HCT116 (cell line): ENCODE measurements around the gene TTC17. TPM values are rescaled to one million over a fixed set of nuclear protein-coding genes. Genes with fewer than 3 reads are reported as not detected.
A peak's percentile ranks its signal among the peaks of the same experiment; 100 is the strongest.

ENCODE experiments used
- ATAC-seq: fragments of 200-7000 bp; cut with Tn5 transposase; 2 replicates; pipeline ENCODE4 v1.9.1; 2020; ENCODE audit warnings: mild to moderate bottlenecking, moderate library complexity
- BruUV-seq: library from RNA; stranded (reverse); fragments of 400-500 nt; replicated peaks from 2 replicates; lab custom pipeline; 2021; lab: Mats Ljungman, UMichigan
- CTCF ChIA-PET: fragments of 300-600 bp; sonication (Branson Sonifier 250); formaldehyde crosslinking; loops from one replicate; lab custom pipeline; 2021; ENCODE audit warnings: antibody characterized with exemption; lab: Charles Lee
- POLR2A ChIA-PET: fragments of 300-600, 350-600 bp; sonication (Branson Sonifier 250); formaldehyde crosslinking; loops from one replicate; lab custom pipeline; 2021; ENCODE audit warnings: antibody characterized with exemption; lab: Charles Lee
- RAD21 ChIA-PET, 2 experiments: fragments of 300-600 bp; sonication (Branson Sonifier 250); formaldehyde crosslinking; loops; one replicate each; lab custom pipeline; 2023; ENCODE audit warnings: low total read pairs in 2 of 2; ENCODE audit not compliant: uncharacterized antibody in 2 of 2, unreplicated experiment in 2 of 2, low non-redundant PET in 1 of 2; lab: Charles Lee
- DNase-seq: peaks from one replicate; pipeline ENCODE4 v3.0.0-alpha.2; 2010; ENCODE audit warnings: low read depth, low spot score
- H2AFZ ChIP-seq: fragments of 200-600 bp; shearing (Covaris generic), sonication (generic); 2 replicates; pipeline ENCODE4 v1.6.1; 2017; ENCODE audit warnings: low read depth, mixed run types, mixed read lengths, antibody characterized with exemption, low read length; ENCODE audit not compliant: poor library complexity, severe bottlenecking
- H3K27ac ChIP-seq: 2 replicates; pipeline ENCODE4 v1.5.1; 2012; ENCODE audit warnings: low read depth, low read length
- H3K27me3 ChIP-seq: fragments of 200-600 bp; sonication (generic); 2 replicates; pipeline ENCODE4 v1.6.1; 2016; ENCODE audit warnings: mixed run types, low read length, mixed read lengths; ENCODE audit not compliant: insufficient read depth
- H3K36me3 ChIP-seq, 2 experiments: fragments of 200-500 bp in 1 of 2; fragments of 200-600 bp in 1 of 2; sonication (Bioruptor generic) in 1 of 2; sonication (generic) in 1 of 2; 2 replicates each; pipeline versions ENCODE4 v1.5.1 to v1.6.1; 2014 to 2016; ENCODE audit warnings: low read length in 2 of 2, inconsistent platforms in 1 of 2, mixed read lengths in 1 of 2, mixed run types in 1 of 2; ENCODE audit not compliant: insufficient read depth in 2 of 2, control insufficient read depth in 1 of 2
- H3K4me1 ChIP-seq, 2 experiments: fragments of 200-600 bp in 1 of 2; sonication (generic) in 1 of 2; 2 replicates each; pipeline versions ENCODE4 v1.5.1 to v1.6.1; 2012 to 2017; ENCODE audit warnings: low read length in 2 of 2, inconsistent platforms in 1 of 2, mild to moderate bottlenecking in 1 of 2, mixed read lengths in 1 of 2, mixed run types in 1 of 2, moderate library complexity in 1 of 2; ENCODE audit not compliant: insufficient read depth in 2 of 2, control insufficient read depth in 1 of 2
- H3K4me2 ChIP-seq: fragments of 200-600 bp; sonication (generic); 2 replicates; pipeline ENCODE4 v1.6.1; 2017; ENCODE audit warnings: mixed run types, low read length, mixed read lengths
- H3K4me3 ChIP-seq, 2 experiments: fragments of 200-600 bp in 1 of 2; sonication (generic) in 1 of 2; replicated peaks in 1 of 2; 2 replicates each; pipeline ENCODE4 v1.5.1; 2011 to 2016; ENCODE audit warnings: low read length in 2 of 2, control low read depth in 1 of 2, low read depth in 1 of 2, mild to moderate bottlenecking in 1 of 2, mixed read lengths in 1 of 2, mixed run types in 1 of 2
- H3K79me2 ChIP-seq: fragments of 200-600 bp; sonication (generic); 2 replicates; pipeline ENCODE4 v1.6.1; 2017; ENCODE audit warnings: mild to moderate bottlenecking, mixed run types, low read length, moderate library complexity, mixed read lengths; ENCODE audit not compliant: insufficient read depth
- H3K9ac ChIP-seq: fragments of 200-600 bp; sonication (generic); 2 replicates; pipeline ENCODE4 v1.6.1; 2016; ENCODE audit warnings: low read length, mixed read lengths
- H3K9me2 ChIP-seq: fragments of 200-600 bp; sonication (generic), shearing (Covaris generic); 2 replicates; pipeline ENCODE4 v1.6.1; 2017; ENCODE audit warnings: mixed run types, mild to moderate bottlenecking, moderate library complexity; ENCODE audit not compliant: insufficient read depth
- H3K9me3 ChIP-seq, 2 experiments: fragments of 200-500 bp in 1 of 2; fragments of 200-600 bp in 1 of 2; sonication (Bioruptor generic) in 1 of 2; sonication (generic) in 1 of 2; 2 replicates each; pipeline ENCODE4 v1.6.1; 2014 to 2017; ENCODE audit warnings: low read length in 2 of 2, mixed read lengths in 2 of 2, inconsistent platforms in 1 of 2, low read depth in 1 of 2, mild to moderate bottlenecking in 1 of 2, mixed run types in 1 of 2, moderate library complexity in 1 of 2; ENCODE audit not compliant: control insufficient read depth in 1 of 2, insufficient read depth in 1 of 2
- H4K20me1 ChIP-seq: fragments of 200-600 bp; sonication (generic), shearing (Covaris generic); 2 replicates; pipeline ENCODE4 v1.6.1; 2017; ENCODE audit warnings: mixed run types, mild to moderate bottlenecking, moderate library complexity; ENCODE audit not compliant: insufficient read depth
- ATF3 ChIP-seq: IDR thresholded peaks from 2 replicates; pipeline ENCODE4 v1.6.1; 2012
- CEBPB ChIP-seq: IDR thresholded peaks from 2 replicates; pipeline ENCODE4 v1.6.1; 2012; ENCODE audit warnings: low read depth
- EGR1 ChIP-seq: IDR thresholded peaks from 2 replicates; pipeline ENCODE4 v1.6.1; 2012; ENCODE audit warnings: low read depth
- ELF1 ChIP-seq: IDR thresholded peaks from 2 replicates; pipeline ENCODE4 v1.6.1; 2012; ENCODE audit warnings: low read depth, borderline replicate concordance
- EZH2 ChIP-seq: fragments of 200-600 bp; sonication (generic); IDR thresholded peaks from 2 replicates; pipeline ENCODE4 v1.6.1; 2017; ENCODE audit warnings: antibody characterized with exemption, mixed run types
- JUND ChIP-seq: IDR thresholded peaks from 2 replicates; pipeline ENCODE4 v1.6.1; 2012
- MAX ChIP-seq: IDR thresholded peaks from 2 replicates; pipeline ENCODE4 v1.6.1; 2012
- POLR2AphosphoS5 ChIP-seq: IDR thresholded peaks from 2 replicates; pipeline ENCODE4 v1.6.1; 2011; ENCODE audit warnings: mild to moderate bottlenecking, low read depth, low read length, moderate library complexity
- SIN3A ChIP-seq: IDR thresholded peaks from 2 replicates; pipeline ENCODE4 v1.6.1; 2012; ENCODE audit warnings: low read depth
- SP1 ChIP-seq: IDR thresholded peaks from 2 replicates; pipeline ENCODE4 v1.6.1; 2012; ENCODE audit warnings: low read depth
- SRF ChIP-seq: IDR thresholded peaks from 2 replicates; pipeline ENCODE4 v1.6.1; 2012; ENCODE audit warnings: low read depth
- TCF7L2 ChIP-seq: IDR thresholded peaks from 2 replicates; pipeline ENCODE4 v1.7.0; 2011; ENCODE audit warnings: borderline replicate concordance, inconsistent platforms; ENCODE audit not compliant: insufficient read depth, insufficient read length; ENCODE audit errors: extremely low read depth
- YY1 ChIP-seq: IDR thresholded peaks from 2 replicates; pipeline ENCODE4 v1.6.1; 2011; ENCODE audit warnings: low read length, low read depth, moderate library complexity, mild to moderate bottlenecking; ENCODE audit not compliant: insufficient replicate concordance; ENCODE audit errors: extremely low read depth
- ZFX ChIP-seq: fragments of 450-650 bp; IDR thresholded peaks from 2 replicates; pipeline ENCODE4 v1.6.1; 2017
- ZNF274 ChIP-seq: fragments of 200-500 bp; sonication (Bioruptor generic); IDR thresholded peaks from 2 replicates; pipeline ENCODE4 v1.6.1; 2014; ENCODE audit warnings: mild to moderate bottlenecking, low read depth, low read length, inconsistent platforms
- intact Hi-C: fragments of 100-400 bp; cut with micrococcal nuclease; formaldehyde crosslinking; loops from 2 replicates; pipeline ENCODE4 v1.10.0; 2022
- total RNA-seq: library from RNA; stranded (reverse); gene quantifications from one replicate; pipeline ENCODE4 v1.2.1, GENCODE V29; 2021; ENCODE audit not compliant: unreplicated experiment
- TF ChIP-seq, protein P1 (sequence below), 3 experiments: fragments of 200-600 bp in 1 of 3; sonication (generic) in 1 of 3; IDR thresholded peaks in 2 of 3; conservative IDR thresholded peaks in 1 of 3; 2 replicates each; pipeline ENCODE4 v1.5.1; 2012 to 2017; ENCODE audit warnings: low read depth in 2 of 3, low read length in 2 of 3, antibody characterized with exemption in 1 of 3, borderline replicate concordance in 1 of 3, control low read depth in 1 of 3, mild to moderate bottlenecking in 1 of 3, mixed read lengths in 1 of 3, mixed run types in 1 of 3, moderate library complexity in 1 of 3; ENCODE audit not compliant: insufficient read depth in 1 of 3

TTC17 gene
- total RNA-seq, 1 experiment from 2014 or later = 51.6 TPM

DNA sequence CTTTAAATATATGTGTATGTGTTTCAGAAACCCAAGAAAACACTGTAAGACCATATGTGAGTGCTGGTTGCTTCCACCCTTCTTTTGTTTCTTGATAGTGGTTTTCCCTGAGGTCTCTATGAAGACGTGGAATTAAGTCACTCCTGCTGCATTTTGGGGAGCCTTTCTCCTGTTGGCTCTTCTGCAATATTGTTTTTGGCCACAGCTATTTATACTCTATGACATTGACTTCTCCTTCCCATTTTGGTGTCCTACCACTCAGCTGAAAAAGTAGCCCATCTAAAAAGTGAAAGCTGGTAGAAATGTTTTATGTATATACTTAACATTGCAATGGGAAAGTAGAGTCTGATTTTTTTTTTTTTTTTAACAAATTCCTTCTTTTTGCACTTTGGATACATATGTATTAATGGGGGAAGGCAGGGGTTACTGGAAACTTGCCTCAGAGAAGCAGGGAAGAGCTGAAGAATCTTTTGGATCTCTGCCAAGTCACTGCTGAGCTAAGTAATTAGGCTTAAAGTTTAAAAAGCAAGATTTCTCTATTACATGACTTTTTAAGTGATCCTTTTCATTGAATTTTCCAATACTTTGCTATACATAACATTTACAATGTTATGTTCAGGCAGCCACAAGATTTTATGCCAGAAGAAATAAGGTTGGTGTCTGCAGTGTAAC is 1.8 kb downstream of the TTC17 start:
- Histone ChIP-seq H3K4me1 (peaks cover 3 to 20% of the 10 kb centered on the region in 2 experiments; a peak in 3 of 4 replicates), H3K9ac (peak overlapping the region; percentile 90), H3K27me3 (no peaks in the 10 kb centered on the region), H3K79me2 (peaks cover 65% of the 10 kb centered on the region), H3K36me3 (no peaks in the 10 kb centered on the region), H3K4me2 (peak overlapping the region; percentile 92), H3K4me3 (peak overlapping the region; percentile 87 to 97), H2AFZ (no peak overlapping the region), H3K27ac (no peak overlapping the region), H3K9me2 (no peaks in the 10 kb centered on the region), H3K9me3 (no peaks in the 10 kb centered on the region), H4K20me1 (no peaks in the 10 kb centered on the region)
- CTCF ChIA-PET = interaction anchor here (1.3 kb wide), 1 partner anchor 49 kb away, joined by 4 read pairs; no protein-coding TSS in a partner anchor
- RAD21 ChIA-PET = no interaction called here
- ATAC-seq = no peak
- intact Hi-C loops = no loop called here
- TF ChIP-seq, protein P1, sequence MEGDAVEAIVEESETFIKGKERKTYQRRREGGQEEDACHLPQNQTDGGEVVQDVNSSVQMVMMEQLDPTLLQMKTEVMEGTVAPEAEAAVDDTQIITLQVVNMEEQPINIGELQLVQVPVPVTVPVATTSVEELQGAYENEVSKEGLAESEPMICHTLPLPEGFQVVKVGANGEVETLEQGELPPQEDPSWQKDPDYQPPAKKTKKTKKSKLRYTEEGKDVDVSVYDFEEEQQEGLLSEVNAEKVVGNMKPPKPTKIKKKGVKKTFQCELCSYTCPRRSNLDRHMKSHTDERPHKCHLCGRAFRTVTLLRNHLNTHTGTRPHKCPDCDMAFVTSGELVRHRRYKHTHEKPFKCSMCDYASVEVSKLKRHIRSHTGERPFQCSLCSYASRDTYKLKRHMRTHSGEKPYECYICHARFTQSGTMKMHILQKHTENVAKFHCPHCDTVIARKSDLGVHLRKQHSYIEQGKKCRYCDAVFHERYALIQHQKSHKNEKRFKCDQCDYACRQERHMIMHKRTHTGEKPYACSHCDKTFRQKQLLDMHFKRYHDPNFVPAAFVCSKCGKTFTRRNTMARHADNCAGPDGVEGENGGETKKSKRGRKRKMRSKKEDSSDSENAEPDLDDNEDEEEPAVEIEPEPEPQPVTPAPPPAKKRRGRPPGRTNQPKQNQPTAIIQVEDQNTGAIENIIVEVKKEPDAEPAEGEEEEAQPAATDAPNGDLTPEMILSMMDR (IDR thresholded peaks at IDR 0.05 in 2 of 3, conservative IDR thresholded peaks at IDR 0.05 in 1 of 3; ENCODE audit: borderline replicate concordance in 1 of 3, insufficient read depth in 1 of 3, low read depth in 2 of 3, low read length in 2 of 3) = no peak
- TF ChIP-seq MAX (no peak), EGR1 (no peak), JUND (no peak), CEBPB (no peak), SP1 (no peak), YY1 (no peak), POLR2AphosphoS5 (no peak), EZH2 (no peak), ELF1 (no peak), ZNF274 (no peak), SIN3A (no peak), TCF7L2 (no peak), ATF3 (no peak), SRF (no peak), ZFX (no peak)
- no TSS peak for BruUV-seq
- POLR2A ChIA-PET = no interaction called here
- DNase-seq = no peak
